AG04449 (cell line): ENCODE data around the gene GAL.

ENCODE experiments used
- CTCF ChIA-PET: fragments of 350-600 bp; formaldehyde crosslinking; extraction: SDS; loops from one replicate; lab custom pipeline; 2021; ENCODE audit warnings: antibody characterized with exemption; lab: Yijun Ruan, JAX
- POLR2A ChIA-PET: fragments of 400-600, 350-600 bp; formaldehyde crosslinking; extraction: SDS; loops from one replicate; lab custom pipeline; 2020; ENCODE audit warnings: antibody characterized with exemption, inconsistent platforms; lab: Yijun Ruan, JAX
- DNase-seq: peaks from one replicate; pipeline ENCODE4 v3.0.0-alpha.2; 2010; ENCODE audit warnings: low read depth, low spot score
- H3K4me3 ChIP-seq: 2 replicates; pipeline ENCODE4 v1.5.1; 2011; ENCODE audit warnings: low read depth, mild to moderate bottlenecking, control low read depth, low read length
- CTCF ChIP-seq: IDR thresholded peaks from one replicate; pipeline ENCODE4 v1.5.1; 2011; ENCODE audit warnings: mild to moderate bottlenecking, moderate library complexity, low read length, control low read depth, inconsistent platforms; ENCODE audit not compliant: insufficient read depth; ENCODE audit errors: missing control alignments

GAL gene

GRCh38 chr11:68658661-68659060, 25.7 kb upstream of the GAL start:
- H3K4me3 ChIP-seq = no peak overlapping the region
- ChIA-PET CTCF (interaction anchor here (1.2 kb wide), 1 partner anchor 16 kb away, joined by 3 read pairs; no protein-coding TSS in a partner anchor), POLR2A (no interaction called here)
- no peak for DNase-seq
- TF ChIP-seq CTCF = no peak

GRCh38 chr11:68659158-68659921, 25.0 kb upstream of the GAL start:
- ChIA-PET CTCF (interaction anchor here (1.2 kb wide), 1 partner anchor 16 kb away, joined by 3 read pairs; no protein-coding TSS in a partner anchor), POLR2A (no interaction called here)

GRCh38 chr11:68660066-68660810, 24.1 kb upstream of the GAL start:
- no peak for TF ChIP-seq CTCF
- no peak overlapping the region for H3K4me3 ChIP-seq
- POLR2A ChIA-PET = no interaction called here
- DNase-seq = no peak
- CTCF ChIA-PET = no interaction called here

More at GRCh38 chr11:68659158-68659921, 25.0 kb upstream of the GAL start:
- no peak overlapping the region for H3K4me3 ChIP-seq
- DNase-seq = peak; percentile 73
- no peak for TF ChIP-seq CTCF

- no peak for TF ChIP-seq CTCF
- ChIA-PET POLR2A (no interaction called here), CTCF (no interaction called here)
- no peak overlapping the region for H3K4me3 ChIP-seq
- DNase-seq = no peak
Measured at GRCh38 chr11:68661014-68661413, 23.3 kb upstream of the GAL start.

GRCh38 chr11:68661697-68662603, 22.4 kb upstream of the GAL start:
- DNase-seq = no peak
- TF ChIP-seq CTCF = no peak
- ChIA-PET CTCF (no interaction called here), POLR2A (no interaction called here)
- H3K4me3 ChIP-seq = no peak overlapping the region
